ENCODE data around the gene SLC22A31.

The SLC22A31 gene

GRCh38 chr16:89209522-89210044 lies 9.2 kb upstream of the SLC22A31 start:
- H3K36me3 ChIP-seq = no peaks in the 10 kb centered on the region
- peaks cover 65% of the 10 kb centered on the region for H3K27me3 ChIP-seq
- no peaks in the 10 kb centered on the region for H3K4me1 ChIP-seq
- no peak for DNase-seq
- no peak for TF ChIP-seq CTCF (IDR thresholded peaks at IDR 0.05; ENCODE audit: low read depth, low read length)
- no peaks in the 10 kb centered on the region for H3K9me3 ChIP-seq
- no peak overlapping the region for H3K4me3 ChIP-seq (ENCODE audit: low read depth, low read length)

GRCh38 chr16:89207993-89208392 lies 7.7 kb upstream of the SLC22A31 start:
- H3K27me3 ChIP-seq = peaks cover 80% of the 10 kb centered on the region
- DNase-seq = no peak
- no peak overlapping the region for H3K4me3 ChIP-seq (ENCODE audit: low read depth, low read length)
- no peak for TF ChIP-seq CTCF (IDR thresholded peaks at IDR 0.05; ENCODE audit: low read depth, low read length)
- H3K9me3 ChIP-seq = no peaks in the 10 kb centered on the region
- H3K4me1 ChIP-seq = no peaks in the 10 kb centered on the region
- H3K36me3 ChIP-seq = no peaks in the 10 kb centered on the region

GRCh38 chr16:89202422-89203215 lies 2.3 kb upstream of the SLC22A31 start:
- no peak overlapping the region for H3K4me3 ChIP-seq (ENCODE audit: low read depth, low read length)
- no peak for TF ChIP-seq CTCF (IDR thresholded peaks at IDR 0.05; ENCODE audit: low read depth, low read length)

GRCh38 chr16:89201439-89202377 lies 1.4 kb upstream of the SLC22A31 start:
- TF ChIP-seq CTCF (IDR thresholded peaks at IDR 0.05; ENCODE audit: low read depth, low read length) = no peak
- H3K9me3 ChIP-seq = peaks cover 3% of the 10 kb centered on the region; the same call in 1 of the 2 replicates
- H3K4me1 ChIP-seq = no peaks in the 10 kb centered on the region
- peaks cover 69% of the 10 kb centered on the region for H3K27me3 ChIP-seq
- no peak overlapping the region for H3K4me3 ChIP-seq (ENCODE audit: low read depth, low read length)
- no peaks in the 10 kb centered on the region for H3K36me3 ChIP-seq
- peak; percentile 91 for DNase-seq

More at GRCh38 chr16:89202422-89203215, 2.3 kb upstream of the SLC22A31 start:
- Histone ChIP-seq H3K9me3 (peaks cover 3% of the 10 kb centered on the region; the same call in 1 of the 2 replicates), H3K4me1 (no peaks in the 10 kb centered on the region), H3K36me3 (no peaks in the 10 kb centered on the region), H3K27me3 (peaks cover 78% of the 10 kb centered on the region)
- no peak for DNase-seq

- Histone ChIP-seq H3K4me3 (ENCODE audit: low read depth, low read length) (no peak overlapping the region), H3K4me1 (no peaks in the 10 kb centered on the region), H3K36me3 (no peaks in the 10 kb centered on the region), H3K9me3 (peaks cover 3% of the 10 kb centered on the region; the same call in 1 of the 2 replicates), H3K27me3 (peaks cover 62% of the 10 kb centered on the region)
- no peak for TF ChIP-seq CTCF (IDR thresholded peaks at IDR 0.05; ENCODE audit: low read depth, low read length)
- no peak for DNase-seq
Observed at GRCh38 chr16:89200850-89201411, 594 bp upstream of the SLC22A31 start.

All from BE2C (cell line).